Common myeloid progenitor, CD34-positive (primary cell): ENCODE results near the gene CAMTA1.

Experiments used
- CTCF ChIA-PET: fragments of 350-600 bp; sonication (Branson Sonifier 250); formaldehyde crosslinking; loops from one replicate; lab custom pipeline; 2021; ENCODE audit warnings: antibody characterized with exemption; lab: Charles Lee
- POLR2A ChIA-PET: fragments of 350-600 bp; sonication (Branson Sonifier 250); formaldehyde crosslinking; loops from one replicate; lab custom pipeline; 2021; ENCODE audit warnings: antibody characterized with exemption; lab: Charles Lee
- DNase-seq, 3 donors: peaks; one replicate each; pipeline versions ENCODE4 v3.0.0 to v3.0.0-alpha.2; 2013
- H3K27ac ChIP-seq, 2 experiments: 1 replicate in 1 of 2; 2 replicates in 1 of 2; pipeline ENCODE4 v1.7.0; 2013; ENCODE audit warnings: inconsistent platforms in 2 of 2, low read length in 2 of 2, mild to moderate bottlenecking in 2 of 2, low read depth in 1 of 2, moderate library complexity in 1 of 2; ENCODE audit not compliant: severe bottlenecking in 2 of 2, insufficient read depth in 1 of 2, poor library complexity in 1 of 2
- H3K27me3 ChIP-seq, 5 experiments: replicated peaks in 2 of 5; 1 replicate in 3 of 5; 2 replicates in 2 of 5; pipeline versions ENCODE4 v1.6.1 to v1.7.0; 2013; ENCODE audit warnings: low read length in 4 of 5, mild to moderate bottlenecking in 2 of 5, moderate library complexity in 2 of 5, inconsistent platforms in 1 of 5; ENCODE audit not compliant: insufficient read depth in 5 of 5, control insufficient read depth in 4 of 5
- H3K36me3 ChIP-seq, 4 experiments: 1 replicate in 2 of 4; 2 replicates in 2 of 4; pipeline versions ENCODE4 v1.6.1 to v1.7.0; 2013; ENCODE audit warnings: low read length in 3 of 4, control low read depth in 1 of 4, mild to moderate bottlenecking in 1 of 4; ENCODE audit not compliant: control insufficient read depth in 4 of 4, insufficient read depth in 4 of 4
- H3K4me1 ChIP-seq, 4 experiments: 1 replicate in 3 of 4; 2 replicates in 1 of 4; pipeline versions ENCODE4 v1.6.1 to v1.7.1; 2013; ENCODE audit warnings: low read length in 3 of 4, mild to moderate bottlenecking in 3 of 4, control low read depth in 1 of 4, inconsistent platforms in 1 of 4, moderate library complexity in 1 of 4; ENCODE audit not compliant: control insufficient read depth in 4 of 4, insufficient read depth in 4 of 4; ENCODE audit errors: control extremely low read depth in 1 of 4
- H3K4me3 ChIP-seq, 7 experiments: 1 replicate in 4 of 7; 2 replicates in 3 of 7; pipeline versions ENCODE4 v1.5.1 to v1.7.0; 2013; ENCODE audit warnings: mild to moderate bottlenecking in 7 of 7, low read length in 6 of 7, moderate library complexity in 6 of 7, inconsistent platforms in 2 of 7, low read depth in 2 of 7, control low read depth in 1 of 7; ENCODE audit not compliant: insufficient read depth in 4 of 7, control insufficient read depth in 1 of 7; ENCODE audit errors: extremely low read depth in 1 of 7
- H3K9me3 ChIP-seq, 5 experiments: 1 replicate in 4 of 5; 2 replicates in 1 of 5; pipeline versions ENCODE4 v1.6.1 to v1.7.1; 2013; ENCODE audit warnings: low read length in 4 of 5, mild to moderate bottlenecking in 2 of 5, inconsistent platforms in 1 of 5, low read depth in 1 of 5, moderate library complexity in 1 of 5; ENCODE audit not compliant: control insufficient read depth in 4 of 5, insufficient read depth in 2 of 5; ENCODE audit errors: control extremely low read depth in 1 of 5
- WGBS: methylation state at CpG from one replicate; pipeline ENCODE4 v1.1.5; 2013; ENCODE audit not compliant: insufficient coverage; 5-methylcytosine and 5-hydroxymethylcytosine counted together

Gene CAMTA1

GRCh38 chr1:7174980-7175906 is 390.0 kb downstream of the CAMTA1 start:
- ChIA-PET POLR2A (no interaction called here), CTCF (no interaction called here)
- DNase-seq = no peak
- peaks cover 0 to 5% (median 0%) of the 10 kb centered on the region in 4 experiments for H3K4me1 ChIP-seq
- H3K36me3 ChIP-seq = no peaks in the 10 kb centered on the region
- H3K4me3 ChIP-seq = no peak overlapping the region
- 95% methylated on average over 9 of the region's 15 CpGs for WGBS
- peaks cover 0 to 5% (median 1%) of the 10 kb centered on the region in 5 experiments for H3K9me3 ChIP-seq
- peaks cover 0 to 2% (median 0%) of the 10 kb centered on the region in 5 experiments for H3K27me3 ChIP-seq
- no peak overlapping the region for H3K27ac ChIP-seq

GRCh38 chr1:7177021-7177420 is 391.8 kb downstream of the CAMTA1 start:
- Histone ChIP-seq H3K27me3 (peaks cover 0 to 2% (median 0%) of the 10 kb centered on the region in 5 experiments), H3K4me3 (no peak overlapping the region), H3K36me3 (no peaks in the 10 kb centered on the region), H3K27ac (no peak overlapping the region), H3K9me3 (peaks cover 0 to 13% (median 3%) of the 10 kb centered on the region in 5 experiments), H3K4me1 (peaks cover 0 to 2% (median 0%) of the 10 kb centered on the region in 4 experiments)
- 100% methylated on average over 3 of the region's 3 CpGs for WGBS
- CTCF ChIA-PET = no interaction called here
- POLR2A ChIA-PET = no interaction called here
- no peak for DNase-seq

DNA sequence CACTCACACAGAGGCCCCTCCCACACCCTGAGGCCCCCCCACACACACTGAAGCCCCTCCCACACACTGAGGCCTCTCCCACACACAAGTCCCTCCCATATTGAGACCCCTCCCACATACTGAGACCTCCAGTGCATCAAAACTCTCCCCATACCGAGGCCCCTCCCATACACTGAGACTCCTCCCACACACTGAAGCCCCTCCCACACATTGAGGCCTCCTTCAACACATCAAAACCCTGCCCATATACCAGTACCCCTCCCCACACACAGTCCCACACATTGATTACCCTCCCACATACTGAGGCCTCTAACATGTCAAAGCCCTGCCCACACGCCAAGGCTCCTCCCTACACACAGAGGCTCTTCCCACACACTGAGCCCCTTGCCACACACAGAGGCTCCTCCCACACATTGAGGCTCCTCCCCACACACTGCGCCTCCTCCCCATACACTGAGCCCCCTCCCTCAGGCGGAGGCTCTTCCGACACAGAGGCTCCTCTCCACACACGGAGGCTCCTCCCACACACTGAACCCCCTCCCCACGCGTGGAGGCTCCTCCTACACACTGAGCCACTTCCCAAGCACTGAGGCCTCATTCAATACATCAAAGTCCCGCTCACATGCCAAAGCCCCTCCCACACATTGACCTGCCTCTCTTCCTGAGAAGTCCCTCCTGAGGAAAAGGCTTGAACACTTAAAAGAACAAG is 392.3 kb downstream of the CAMTA1 start:
- DNase-seq = no peak
- CTCF ChIA-PET = no interaction called here
- Histone ChIP-seq H3K9me3 (peaks cover 0 to 13% (median 3%) of the 10 kb centered on the region in 5 experiments), H3K36me3 (no peaks in the 10 kb centered on the region), H3K4me3 (no peak overlapping the region), H3K27ac (no peak overlapping the region), H3K27me3 (peaks cover 0 to 2% (median 0%) of the 10 kb centered on the region in 5 experiments), H3K4me1 (peaks cover 0 to 2% (median 0%) of the 10 kb centered on the region in 4 experiments)
- POLR2A ChIA-PET = no interaction called here
- WGBS = 72% methylated on average over 9 of the region's 9 CpGs

DNA sequence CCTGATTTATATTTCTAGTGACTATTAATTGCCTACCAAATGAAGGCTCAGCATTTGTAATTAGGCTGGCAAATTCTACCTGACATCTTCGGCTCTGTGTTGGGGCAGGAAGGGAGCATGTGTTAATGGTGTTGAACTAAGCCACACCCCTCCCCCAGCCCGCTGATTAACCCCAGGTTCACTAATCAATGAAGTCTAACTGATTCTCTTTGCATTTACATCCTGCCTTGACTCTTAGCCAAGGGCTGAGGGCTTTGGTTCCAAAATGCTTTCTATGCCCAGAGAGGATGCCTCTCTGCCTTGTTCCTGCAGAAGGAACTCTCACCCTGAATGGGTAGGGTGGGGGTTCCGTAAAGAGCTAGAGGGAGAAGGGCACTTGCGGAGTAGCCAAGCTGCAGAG is 393.1 kb downstream of the CAMTA1 start:
- Histone ChIP-seq H3K27ac (no peak overlapping the region), H3K4me3 (no peak overlapping the region), H3K27me3 (peaks cover 0 to 2% (median 0%) of the 10 kb centered on the region in 5 experiments), H3K4me1 (peaks cover 0 to 2% (median 0%) of the 10 kb centered on the region in 4 experiments), H3K9me3 (peaks cover 0 to 13% (median 3%) of the 10 kb centered on the region in 5 experiments), H3K36me3 (no peaks in the 10 kb centered on the region)
- ChIA-PET CTCF (no interaction called here), POLR2A (no interaction called here)
- WGBS = 93% methylated on average over 2 of the region's 4 CpGs
- no peak for DNase-seq

- ChIA-PET POLR2A (no interaction called here), CTCF (no interaction called here)
- H3K4me3 ChIP-seq = no peak overlapping the region
- peaks cover 0 to 13% (median 3%) of the 10 kb centered on the region in 5 experiments for H3K9me3 ChIP-seq
- peaks cover 0 to 2% (median 0%) of the 10 kb centered on the region in 5 experiments for H3K27me3 ChIP-seq
- H3K27ac ChIP-seq = no peak overlapping the region
- WGBS = 88% methylated on average over 2 of the region's 3 CpGs
- H3K4me1 ChIP-seq = peaks cover 0 to 2% (median 0%) of the 10 kb centered on the region in 4 experiments
- no peak for DNase-seq
- no peaks in the 10 kb centered on the region for H3K36me3 ChIP-seq
Measured at GRCh38 chr1:7178741-7179140, 393.5 kb downstream of the CAMTA1 start.

DNA sequence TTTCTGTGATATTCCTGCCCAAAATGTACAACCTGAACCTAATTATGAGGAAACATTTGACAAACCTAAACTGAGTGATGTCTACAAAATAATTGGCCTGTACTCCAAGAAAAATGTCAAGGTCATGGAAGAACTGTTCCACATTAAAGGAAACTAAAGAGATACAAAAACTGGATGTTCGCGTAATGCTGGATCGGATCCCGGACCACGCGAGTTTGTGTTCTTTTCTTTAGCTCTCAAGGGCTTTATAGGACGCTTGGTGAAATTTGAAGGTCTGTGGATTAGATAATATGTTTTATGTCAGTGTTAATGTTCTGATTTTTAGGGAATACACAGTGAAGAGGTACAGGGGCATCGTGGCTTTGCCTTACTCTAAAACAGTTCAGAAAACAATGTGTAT is 400.5 kb downstream of the CAMTA1 start:
- WGBS = 92% methylated on average over 8 of the region's 8 CpGs
- DNase-seq = no peak
- ChIA-PET POLR2A (no interaction called here), CTCF (no interaction called here)
- Histone ChIP-seq H3K36me3 (no peaks in the 10 kb centered on the region), H3K9me3 (peaks cover 0 to 8% (median 0%) of the 10 kb centered on the region in 5 experiments), H3K4me1 (no peaks in the 10 kb centered on the region), H3K4me3 (no peak overlapping the region), H3K27ac (no peak overlapping the region), H3K27me3 (no peaks in the 10 kb centered on the region)
